Measurements from ENCODE around the gene ZNF689. TPM values are rescaled to one million over a fixed set of nuclear protein-coding genes. Genes with fewer than 3 reads are reported as not detected.

ZNF689 gene
- total RNA-seq, 1 experiment from 2014 or later: 10.3 TPM

- Histone ChIP-seq H3K4me3 (replicated peaks in 1 of 2; ENCODE audit: low read depth in 1 of 2, low read length in 2 of 2) (peak overlapping the region; percentile 83 to 90), H3K36me3 (ENCODE audit: control insufficient read depth in 1 of 2, insufficient read depth in 2 of 2, low read length in 2 of 2) (no peaks in the 10 kb centered on the region), H3K27ac (ENCODE audit: low read depth, low read length) (peak overlapping the region; percentile 87), H4K20me1 (ENCODE audit: insufficient read depth) (no peaks in the 10 kb centered on the region), H3K27me3 (ENCODE audit: insufficient read depth, low read length) (no peaks in the 10 kb centered on the region), H3K79me2 (ENCODE audit: insufficient read depth, low read length) (no peaks in the 10 kb centered on the region), H3K4me2 (ENCODE audit: low read length) (peak overlapping the region; percentile 98), H3K9ac (ENCODE audit: low read length) (peak overlapping the region; percentile 78), H3K9me3 (ENCODE audit: control insufficient read depth in 1 of 2, insufficient read depth in 1 of 2, low read depth in 1 of 2, low read length in 2 of 2) (no peaks in the 10 kb centered on the region), H3K4me1 (ENCODE audit: control insufficient read depth in 1 of 2, insufficient read depth in 2 of 2, low read length in 2 of 2) (peaks cover 9 to 39% of the 10 kb centered on the region in 2 experiments; a peak in 3 of 4 replicates), H2AFZ (ENCODE audit: low read depth, low read length, poor library complexity, severe bottlenecking) (no peak overlapping the region), H3K9me2 (ENCODE audit: insufficient read depth) (no peaks in the 10 kb centered on the region)
- intact Hi-C loops (cut with micrococcal nuclease): loop anchor here (5.0 kb wide), 1 partner anchor 56 kb away; no protein-coding TSS in a partner anchor
- TSS peak; percentile 63 for BruUV-seq (replicated peaks)
- TF ChIP-seq SIN3A (IDR thresholded peaks at IDR 0.05; ENCODE audit: low read depth) (no peak), JUND (IDR thresholded peaks at IDR 0.05) (no peak), TCF7L2 (IDR thresholded peaks at IDR 0.05; ENCODE audit: borderline replicate concordance, extremely low read depth, insufficient read depth, insufficient read length) (no peak), SRF (IDR thresholded peaks at IDR 0.05; ENCODE audit: low read depth) (no peak), YY1 (IDR thresholded peaks at IDR 0.05; ENCODE audit: extremely low read depth, insufficient replicate concordance, low read depth, low read length) (no peak), CTCF (IDR thresholded peaks at IDR 0.05 in 2 of 3, conservative IDR thresholded peaks at IDR 0.05 in 1 of 3; ENCODE audit: borderline replicate concordance in 1 of 3, insufficient read depth in 1 of 3, low read depth in 2 of 3, low read length in 2 of 3) (no peak), ZFX (IDR thresholded peaks at IDR 0.05) (no peak), ATF3 (IDR thresholded peaks at IDR 0.05) (no peak), EZH2phosphoT487 (IDR thresholded peaks at IDR 0.05; ENCODE audit: borderline replicate concordance) (no peak), POLR2A (IDR thresholded peaks at IDR 0.05; ENCODE audit: borderline replicate concordance, extremely low read depth, insufficient read depth, insufficient read length) (no peak), CEBPB (IDR thresholded peaks at IDR 0.05; ENCODE audit: low read depth) (no peak), ZBTB33 (IDR thresholded peaks at IDR 0.05; ENCODE audit: extremely low read depth, insufficient replicate concordance, low read length) (no peak), MAX (IDR thresholded peaks at IDR 0.05) (no peak), EZH2 (IDR thresholded peaks at IDR 0.05) (no peak), REST (IDR thresholded peaks at IDR 0.05; ENCODE audit: low read depth) (no peak), FOSL1 (IDR thresholded peaks at IDR 0.05; ENCODE audit: low read depth) (no peak)
- ChIA-PET POLR2A (interaction anchor here (2.5 kb wide), 1 partner anchor 13 kb away, joined by 21 read pairs; the partner anchor contains the start of gene ZNF764), RAD21 (ENCODE audit: low non-redundant PET in 1 of 2, low total read pairs in 2 of 2, uncharacterized antibody in 2 of 2, unreplicated experiment in 2 of 2) (interaction anchor here in 1 of 2 experiments (1.9 kb wide), 1 partner anchor 141 kb away, joined by 5 read pairs; the partner anchor contains the start of gene DCTPP1), CTCF (interaction anchor here (1.5 to 1.9 kb wide), 2 partner anchors 12 to 141 kb away, joined by 4 to 8 read pairs; partner anchors contain the start of genes DCTPP1 and ZNF764)
- no peak for ATAC-seq
- DNase-seq (ENCODE audit: low read depth, low spot score): no peak
Measured at GRCh38 chr16:30570636-30571444, 39.3 kb downstream of the ZNF689 start.
